NT2/D1 (cell line): Measurements from ENCODE around the gene MYO1F.
A peak's percentile ranks its signal among the peaks of the same experiment; 100 is the strongest.
"Not testable (repeated sequence)": the region's sequence is repeated elsewhere in the genome, so short reads cannot be mapped to it uniquely, and the experiment has no call there.

Experiments
- DNase-seq: peaks from one replicate; pipeline ENCODE4 v3.0.0-alpha.2; 2011; ENCODE audit warnings: low read depth, low spot score
- H3K27me3 ChIP-seq: 2 replicates; pipeline ENCODE4 v1.6.0; 2011; ENCODE audit warnings: mild to moderate bottlenecking; ENCODE audit not compliant: insufficient read length, insufficient read depth
- H3K36me3 ChIP-seq: 2 replicates; pipeline ENCODE4 v1.6.1; 2011; ENCODE audit warnings: mild to moderate bottlenecking, low read length, mixed read lengths; ENCODE audit not compliant: insufficient read depth, insufficient read length
- H3K4me1 ChIP-seq: 2 replicates; pipeline ENCODE4 v1.5.1; 2011; ENCODE audit not compliant: insufficient read depth, insufficient read length
- H3K4me3 ChIP-seq: 2 replicates; pipeline ENCODE4 v1.5.1; 2011; ENCODE audit warnings: low read depth; ENCODE audit not compliant: insufficient read length
- H3K9ac ChIP-seq: 2 replicates; pipeline ENCODE4 v1.6.0; 2011; ENCODE audit warnings: low read depth; ENCODE audit not compliant: insufficient read length
- H3K9me3 ChIP-seq: 2 replicates; pipeline ENCODE4 v1.5.1; 2011; ENCODE audit warnings: mild to moderate bottlenecking, low read length; ENCODE audit not compliant: insufficient read depth
- SUZ12 ChIP-seq: IDR thresholded peaks from 2 replicates; pipeline ENCODE4 v1.6.1; 2011; ENCODE audit not compliant: insufficient read length, insufficient read depth; ENCODE audit errors: extremely low read depth
- YY1 ChIP-seq: IDR thresholded peaks from 2 replicates; pipeline ENCODE4 v1.6.1; 2011; ENCODE audit not compliant: insufficient read length, insufficient read depth
- ZNF274 ChIP-seq: IDR thresholded peaks from 2 replicates; pipeline ENCODE4 v1.6.1; 2011; ENCODE audit warnings: mild to moderate bottlenecking, low read depth, low read length

The MYO1F gene

DNA sequence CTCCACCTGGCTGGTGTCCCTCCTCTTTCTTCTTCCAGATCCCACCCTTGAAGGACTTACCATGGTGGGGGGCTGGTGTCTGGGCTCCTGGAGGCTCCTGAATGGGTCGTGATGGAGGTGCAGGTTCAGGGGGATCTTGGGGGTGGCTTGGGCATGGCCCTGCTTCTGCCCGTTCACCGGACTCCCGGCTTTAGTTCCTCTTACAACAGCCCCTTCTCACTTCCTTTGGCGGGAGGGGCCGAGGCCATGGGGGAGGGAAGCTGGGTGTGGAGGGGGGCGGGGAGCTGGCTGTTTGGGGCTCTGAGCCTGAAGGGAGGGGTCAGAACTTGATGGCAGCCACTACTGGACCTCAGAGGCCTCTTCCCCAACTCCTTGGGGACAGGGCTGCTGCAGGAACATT lies at the start of gene MYO1F:
TSS of gene MYO1F (minus strand) at position 196 of the 400 bp plus-strand sequence. CDS start at position 63, 133 bp downstream.
- no peaks in the 10 kb centered on the region for H3K36me3 ChIP-seq
- DNase-seq: no peak
- peaks cover 13% of the 10 kb centered on the region for H3K27me3 ChIP-seq
- H3K4me1 ChIP-seq: peaks cover 9% of the 10 kb centered on the region
- H3K9me3 ChIP-seq: no peaks in the 10 kb centered on the region
- TF ChIP-seq YY1 (no peak), ZNF274 (no peak), SUZ12 (no peak)
- H3K9ac ChIP-seq: peak within 1 kb of the TSS; percentile 37
- H3K4me3 ChIP-seq: no peak within 1 kb of the TSS

DNA sequence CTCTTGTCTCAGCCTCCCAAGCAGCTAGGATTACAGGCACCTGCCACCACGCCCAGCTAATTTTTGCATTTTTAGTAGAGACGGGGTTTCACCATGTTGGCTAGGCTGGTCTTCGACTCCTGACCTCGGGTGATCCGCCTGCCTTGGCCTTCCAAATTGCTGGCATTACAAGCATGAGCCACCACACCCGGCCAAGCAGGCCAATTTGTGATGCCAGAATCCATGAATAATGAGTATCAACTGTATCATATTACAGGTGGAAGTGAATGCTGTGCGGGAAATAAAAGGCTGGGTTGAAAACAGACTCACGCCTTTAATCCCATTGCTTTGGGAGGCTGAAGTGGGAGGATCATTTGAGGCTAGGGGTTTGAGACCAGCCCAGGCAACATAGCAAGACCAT lies 49.6 kb upstream of the MYO1F start:
- Histone ChIP-seq H3K9me3 (no peaks in the 10 kb centered on the region), H3K36me3 (no peaks in the 10 kb centered on the region), H3K9ac (no peak overlapping the region), H3K4me1 (peaks cover 2% of the 10 kb centered on the region), H3K27me3 (no peaks in the 10 kb centered on the region), H3K4me3 (no peak overlapping the region)
- no peak for DNase-seq
- TF ChIP-seq YY1 (no peak), SUZ12 (no peak), ZNF274 (no peak)

DNA sequence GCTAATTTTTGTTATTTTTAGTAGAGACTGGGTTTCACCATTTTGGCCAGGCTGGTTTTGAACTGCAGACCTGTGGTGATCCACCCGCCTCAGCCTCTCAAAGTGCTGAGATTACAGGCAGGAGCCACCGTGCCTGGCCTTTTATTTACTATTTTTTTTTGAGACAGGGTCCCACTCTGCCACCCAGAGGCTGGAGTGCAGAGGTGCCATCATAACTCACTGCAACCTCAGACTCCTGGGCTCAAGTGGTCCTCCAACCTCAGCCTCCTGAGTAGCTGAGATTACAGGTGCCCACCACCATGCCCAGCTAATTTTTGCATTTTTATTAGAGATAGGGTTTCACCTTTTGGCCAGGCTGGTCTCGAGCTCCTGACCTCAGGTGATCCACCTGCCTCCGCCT lies 45.6 kb upstream of the MYO1F start:
- not testable (repeated sequence) for H3K4me3 ChIP-seq, H3K9ac ChIP-seq, H3K9me3 ChIP-seq, H3K27me3 ChIP-seq, H3K4me1 ChIP-seq, H3K36me3 ChIP-seq, DNase-seq

DNA sequence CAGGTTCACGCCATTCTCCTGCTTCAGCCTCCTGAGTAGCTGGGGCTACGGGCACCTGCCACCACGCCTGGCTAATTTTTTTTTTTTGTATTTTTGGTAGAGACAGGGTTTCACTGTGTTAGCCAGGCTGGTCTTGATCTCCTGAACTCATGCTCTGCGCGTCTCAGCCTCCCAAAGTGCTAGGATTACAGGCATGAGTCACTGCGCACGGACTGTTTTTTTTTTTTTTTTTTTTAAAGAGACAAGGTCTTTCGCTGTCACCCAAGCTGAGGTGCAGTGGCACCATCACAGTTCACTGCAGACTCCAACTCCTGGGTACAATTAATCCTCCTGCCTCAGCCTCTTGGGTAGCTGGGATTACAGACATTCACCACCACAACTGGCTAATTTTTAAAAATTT lies 41.5 kb upstream of the MYO1F start:
- H3K4me3 ChIP-seq: no peak overlapping the region
- no peak overlapping the region for H3K9ac ChIP-seq
- H3K4me1 ChIP-seq: peaks cover 4% of the 10 kb centered on the region
- TF ChIP-seq SUZ12 (no peak), ZNF274 (no peak), YY1 (no peak)
- H3K36me3 ChIP-seq: no peaks in the 10 kb centered on the region
- peaks cover 3% of the 10 kb centered on the region for H3K27me3 ChIP-seq
- H3K9me3 ChIP-seq: no peaks in the 10 kb centered on the region
- DNase-seq: no peak

DNA sequence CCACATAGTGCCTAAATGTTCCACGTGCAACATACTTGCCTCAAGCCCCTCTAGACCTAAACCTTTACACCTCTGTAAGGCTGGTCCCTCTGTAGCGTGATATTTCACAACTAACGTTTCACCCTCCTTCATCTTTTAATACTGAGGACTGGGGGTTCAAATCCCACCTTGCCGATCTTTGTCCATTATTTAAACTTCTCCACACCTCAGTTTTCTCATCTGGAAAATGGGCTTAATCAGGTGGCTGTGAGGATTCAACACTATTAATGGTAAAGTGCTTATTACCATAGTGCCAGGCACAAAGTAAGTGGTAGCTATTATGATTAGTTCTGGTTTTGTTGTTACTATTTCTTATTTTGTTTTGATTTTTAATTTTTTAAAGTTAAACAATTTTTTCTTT lies 40.7 kb upstream of the MYO1F start:
- H3K36me3 ChIP-seq: no peaks in the 10 kb centered on the region
- no peak for TF ChIP-seq ZNF274
- TF ChIP-seq SUZ12: no peak
- no peak for TF ChIP-seq YY1
- H3K9me3 ChIP-seq: no peaks in the 10 kb centered on the region
- no peak for DNase-seq
- H3K9ac ChIP-seq: no peak overlapping the region
- H3K4me3 ChIP-seq: no peak overlapping the region
- peaks cover 3% of the 10 kb centered on the region for H3K27me3 ChIP-seq
- H3K4me1 ChIP-seq: peaks cover 4% of the 10 kb centered on the region

DNA sequence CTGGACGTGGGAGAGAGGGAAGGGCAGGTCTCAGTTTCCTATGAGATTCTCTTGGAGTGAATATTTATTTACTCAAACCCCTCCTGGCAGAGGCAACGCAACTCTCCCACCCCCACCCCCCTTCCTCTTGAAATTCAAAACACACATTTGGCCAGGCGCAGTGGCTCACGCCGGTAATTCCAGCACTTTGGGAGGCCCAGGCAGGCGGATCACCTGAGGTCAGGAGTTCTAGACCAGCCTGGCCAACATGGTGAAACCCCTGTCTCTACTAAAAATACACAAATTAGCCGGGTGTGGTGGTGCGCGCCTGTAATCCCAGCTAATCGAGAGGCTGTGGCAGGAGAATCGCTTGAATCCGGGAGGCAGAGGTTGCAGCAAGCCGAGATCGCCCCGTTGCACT lies 40.1 kb upstream of the MYO1F start:
- H3K9me3 ChIP-seq, H3K4me3 ChIP-seq, H3K36me3 ChIP-seq, H3K4me1 ChIP-seq, DNase-seq, H3K27me3 ChIP-seq: not testable (repeated sequence)
- H3K9ac ChIP-seq: peak overlapping the region; percentile 10

DNA sequence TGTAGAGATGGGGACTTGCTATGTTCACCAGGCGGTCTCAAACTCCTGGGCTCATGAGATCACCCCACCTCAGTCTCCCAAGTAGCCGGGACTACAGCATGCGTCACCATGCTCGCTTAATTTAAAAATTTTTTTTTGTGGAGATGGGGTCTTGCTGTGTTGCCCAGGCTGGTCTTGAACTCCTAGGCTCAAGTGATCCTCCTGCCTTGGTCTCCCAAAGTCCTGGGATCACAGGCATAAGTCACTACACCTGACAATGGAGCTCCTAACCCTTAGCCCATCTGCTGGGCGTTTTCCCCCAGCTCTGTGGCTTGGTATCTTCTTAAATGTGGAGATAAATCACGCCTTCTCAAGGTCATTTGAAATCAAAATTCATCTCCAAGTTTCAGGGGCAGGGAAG lies 39.6 kb upstream of the MYO1F start:
- TF ChIP-seq ZNF274: no peak
- no peak for TF ChIP-seq SUZ12
- TF ChIP-seq YY1: no peak
- H3K27me3 ChIP-seq: peaks cover 3% of the 10 kb centered on the region
- peak overlapping the region; percentile 10 for H3K9ac ChIP-seq
- no peaks in the 10 kb centered on the region for H3K36me3 ChIP-seq
- H3K4me1 ChIP-seq: peaks cover 7% of the 10 kb centered on the region
- H3K4me3 ChIP-seq: no peak overlapping the region
- DNase-seq: no peak
- H3K9me3 ChIP-seq: no peaks in the 10 kb centered on the region

DNA sequence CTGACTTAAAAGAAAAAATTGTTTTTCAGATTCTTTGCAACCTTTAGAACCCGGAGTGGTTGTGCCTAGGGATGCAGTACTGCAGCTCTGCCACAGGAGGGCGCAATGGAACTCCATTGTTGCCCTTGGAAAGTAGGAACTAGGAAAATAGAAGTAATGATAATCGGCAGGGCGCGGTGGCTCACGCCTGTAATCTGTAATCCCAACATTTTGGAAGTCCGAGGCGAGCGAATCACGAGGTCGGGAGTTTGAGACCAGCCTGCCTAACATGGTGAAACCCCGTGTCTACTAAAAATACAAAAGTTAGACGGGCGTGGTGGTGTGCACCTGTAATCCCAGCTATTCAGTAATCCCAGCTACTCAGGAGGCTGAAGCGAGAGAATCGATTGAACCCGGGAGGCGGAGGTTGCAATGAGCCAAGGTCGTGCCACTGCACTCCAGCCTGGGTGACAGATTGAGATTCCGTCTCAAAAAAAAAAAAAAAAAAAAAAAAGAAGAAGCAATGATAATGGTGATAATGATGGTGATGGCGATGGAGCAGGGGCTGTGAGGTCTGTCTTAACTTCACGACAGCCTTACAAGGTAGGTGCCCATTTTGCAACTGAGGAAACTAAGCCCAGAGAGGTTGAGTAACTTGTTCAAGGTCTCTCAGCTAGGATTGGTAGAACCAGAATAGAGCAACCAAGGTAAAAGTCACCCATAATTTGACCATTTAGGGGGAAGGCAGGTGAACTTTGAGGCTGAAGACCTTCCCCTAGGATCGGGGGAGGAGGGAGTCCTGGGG lies 38.8 kb upstream of the MYO1F start:
- peaks cover 3% of the 10 kb centered on the region for H3K27me3 ChIP-seq
- no peak for DNase-seq
- H3K9me3 ChIP-seq: no peaks in the 10 kb centered on the region
- peaks cover 12% of the 10 kb centered on the region for H3K4me1 ChIP-seq
- no peak overlapping the region for H3K4me3 ChIP-seq
- H3K9ac ChIP-seq: no peak overlapping the region
- TF ChIP-seq ZNF274 (no peak), YY1 (no peak), SUZ12 (no peak)
- no peaks in the 10 kb centered on the region for H3K36me3 ChIP-seq
